ENCODE measurements around the gene TMEM30B.
"Not testable (repeated sequence)": the region's sequence is repeated elsewhere in the genome, so short reads cannot be mapped to it uniquely, and the experiment has no call there.

TMEM30B gene

GRCh38 chr14:61266436-61266835 is 14.7 kb downstream of the TMEM30B start:
- DNase-seq (ENCODE audit: low spot score), result no peak

- no peak for DNase-seq (ENCODE audit: low spot score)
Observed at GRCh38 chr14:61264651-61265050, 16.5 kb downstream of the TMEM30B start.

GRCh38 chr14:61264010-61264571 is 17.0 kb downstream of the TMEM30B start:
- no peak for DNase-seq (ENCODE audit: low spot score)

GRCh38 chr14:61262082-61262481 is 19.1 kb downstream of the TMEM30B start:
- no peak for DNase-seq (ENCODE audit: low spot score)

GRCh38 chr14:61260939-61261776 is 20.0 kb downstream of the TMEM30B start:
- DNase-seq (ENCODE audit: low spot score), result peak; percentile 22

GRCh38 chr14:61258985-61259384 is 22.2 kb downstream of the TMEM30B start:
- DNase-seq (ENCODE audit: low spot score), result no peak

- no peak for DNase-seq (ENCODE audit: low spot score)
Observed at GRCh38 chr14:61257469-61258057, 23.6 kb downstream of the TMEM30B start.

GRCh38 chr14:61256826-61257468 is 24.2 kb downstream of the TMEM30B start:
- no peak for DNase-seq (ENCODE audit: low spot score)

GRCh38 chr14:61255968-61256367 is 25.2 kb downstream of the TMEM30B start:
- DNase-seq (ENCODE audit: low spot score), result no peak

GRCh38 chr14:61254808-61255526 is 26.2 kb downstream of the TMEM30B start:
- DNase-seq (ENCODE audit: low spot score), result no peak

- DNase-seq (ENCODE audit: low spot score), result no peak
Observed at GRCh38 chr14:61253064-61253738, 27.9 kb downstream of the TMEM30B start.

- peak; percentile 84 for DNase-seq (ENCODE audit: low spot score)
Observed at GRCh38 chr14:61252369-61253063, 28.6 kb downstream of the TMEM30B start.

GRCh38 chr14:61250063-61250462 is 31.1 kb downstream of the TMEM30B start:
- DNase-seq (ENCODE audit: low spot score), result no peak

GRCh38 chr14:61247935-61248334 is 33.2 kb downstream of the TMEM30B start:
- DNase-seq (ENCODE audit: low spot score), result no peak

- no peak for DNase-seq (ENCODE audit: low spot score)
Observed at GRCh38 chr14:61246721-61247120, 34.4 kb downstream of the TMEM30B start.

- DNase-seq (ENCODE audit: low spot score), result no peak
Observed at GRCh38 chr14:61244009-61244408, 37.1 kb downstream of the TMEM30B start.

GRCh38 chr14:61240206-61240605 is 40.9 kb downstream of the TMEM30B start:
- no peak for DNase-seq (ENCODE audit: low spot score)

GRCh38 chr14:61239285-61239684 is 41.9 kb downstream of the TMEM30B start:
- not testable (repeated sequence) for DNase-seq (ENCODE audit: low spot score)

- no peak for DNase-seq (ENCODE audit: low spot score)
Observed at GRCh38 chr14:61238611-61239245, 42.4 kb downstream of the TMEM30B start.

- no peak for DNase-seq (ENCODE audit: low spot score)
Observed at GRCh38 chr14:61234215-61234916, 46.8 kb downstream of the TMEM30B start.
